Erythroblast (primary cell): Measurements from ENCODE around the gene LARGE1.

ENCODE experiments used
- DNase-seq, 2 experiments: peaks; one replicate each; lab custom pipeline; 2025; lab: John Stamatoyannopoulos, UW
- GATA1 ChIP-seq: IDR thresholded peaks from 2 replicates; pipeline ENCODE4 v1.6.1; 2011; ENCODE audit warnings: low read depth, mild to moderate bottlenecking, control low read depth, low read length, moderate library complexity
- POLR2A ChIP-seq: IDR thresholded peaks from 2 replicates; pipeline ENCODE4 v1.6.1; 2011; ENCODE audit warnings: mild to moderate bottlenecking, low read length

Gene LARGE1

GRCh38 chr22:33788927-33789326, 131.3 kb downstream of the LARGE1 start:
- TF ChIP-seq GATA1 (no peak), POLR2A (no peak)
- no peak for DNase-seq

GRCh38 chr22:33787645-33788456, 132.4 kb downstream of the LARGE1 start:
- TF ChIP-seq GATA1, result no peak
- no peak for TF ChIP-seq POLR2A

GRCh38 chr22:33786149-33786548, 134.1 kb downstream of the LARGE1 start:
- DNase-seq, result no peak

More at GRCh38 chr22:33787645-33788456, 132.4 kb downstream of the LARGE1 start:
- DNase-seq, result no peak

GRCh38 chr22:33785283-33785968, 134.8 kb downstream of the LARGE1 start:
- no peak for DNase-seq
- TF ChIP-seq POLR2A (no peak), GATA1 (no peak)

More at GRCh38 chr22:33786149-33786548, 134.1 kb downstream of the LARGE1 start:
- TF ChIP-seq POLR2A, result no peak
- TF ChIP-seq GATA1, result no peak

- no peak for DNase-seq
- TF ChIP-seq GATA1 (no peak), POLR2A (no peak)
Measured at GRCh38 chr22:33781411-33781810, 138.9 kb downstream of the LARGE1 start.

GRCh38 chr22:33780531-33781136, 139.6 kb downstream of the LARGE1 start:
- no peak for DNase-seq

GRCh38 chr22:33779243-33779642, 141.0 kb downstream of the LARGE1 start:
- no peak for DNase-seq
- no peak for TF ChIP-seq GATA1
- no peak for TF ChIP-seq POLR2A

More at GRCh38 chr22:33780531-33781136, 139.6 kb downstream of the LARGE1 start:
- no peak for TF ChIP-seq GATA1
- TF ChIP-seq POLR2A, result no peak

- TF ChIP-seq GATA1 (no peak), POLR2A (no peak)
- no peak for DNase-seq
Measured at GRCh38 chr22:33776491-33776890, 143.8 kb downstream of the LARGE1 start.

GRCh38 chr22:33774781-33775180, 145.5 kb downstream of the LARGE1 start:
- TF ChIP-seq GATA1 (no peak), POLR2A (no peak)
- no peak for DNase-seq

GRCh38 chr22:33772745-33773144, 147.5 kb downstream of the LARGE1 start:
- no peak for DNase-seq
- TF ChIP-seq POLR2A, result no peak
- no peak for TF ChIP-seq GATA1

- no peak for DNase-seq
- TF ChIP-seq POLR2A (no peak), GATA1 (no peak)
Measured at GRCh38 chr22:33771136-33771535, 149.1 kb downstream of the LARGE1 start.

GRCh38 chr22:33770723-33771122, 149.6 kb downstream of the LARGE1 start:
- no peak for DNase-seq
- TF ChIP-seq GATA1, result no peak
- TF ChIP-seq POLR2A, result no peak

GRCh38 chr22:33766091-33766490, 154.2 kb downstream of the LARGE1 start:
- TF ChIP-seq GATA1, result no peak
- TF ChIP-seq POLR2A, result no peak
- DNase-seq, result no peak

GRCh38 chr22:33758961-33759360, 161.3 kb downstream of the LARGE1 start:
- no peak for DNase-seq
- TF ChIP-seq GATA1, result no peak
- no peak for TF ChIP-seq POLR2A
